PC-9 (cell line): ENCODE results near the gene CACNA1E. TPM values are rescaled to one million over a fixed set of nuclear protein-coding genes. Genes with fewer than 3 reads are reported as not detected.

Experiments used
- BruUV-seq: library from RNA; stranded (reverse); fragments of 400-500 nt; replicated peaks from 2 replicates; lab custom pipeline; 2021; lab: Mats Ljungman, UMichigan
- CTCF ChIA-PET: fragments of 300-600 bp; sonication (Branson Sonifier 250); formaldehyde crosslinking; loops from one replicate; lab custom pipeline; 2022; ENCODE audit warnings: antibody characterized with exemption; lab: Charles Lee
- POLR2A ChIA-PET: fragments of 300-600 bp; sonication (Branson Sonifier 250); formaldehyde crosslinking; loops from one replicate; lab custom pipeline; 2022; ENCODE audit warnings: antibody characterized with exemption; ENCODE audit not compliant: unreplicated experiment; lab: Charles Lee
- DNase-seq, 2 experiments: peaks; one replicate each; pipeline versions ENCODE4 v3.0.0 to v3.0.0-alpha.2; 2015 to 2022; ENCODE audit warnings: mixed read lengths in 1 of 2
- H2AFZ ChIP-seq: fragments of 200-600 bp; sonication (generic); 2 replicates; pipeline ENCODE4 v1.8.1; 2017; ENCODE audit warnings: antibody characterized with exemption
- H3F3A ChIP-seq: fragments of 200-600 bp; sonication (generic); 2 replicates; pipeline ENCODE4 v1.8.1; 2017; ENCODE audit warnings: antibody characterized with exemption, mild to moderate bottlenecking, low read depth; ENCODE audit not compliant: insufficient read depth
- H3K27ac ChIP-seq: fragments of 200-600 bp; sonication (generic); 2 replicates; pipeline ENCODE4 v1.6.1; 2016; ENCODE audit warnings: mixed run types
- H3K27me3 ChIP-seq: fragments of 200-600 bp; sonication (generic); 2 replicates; pipeline ENCODE4 v1.6.1; 2016; ENCODE audit warnings: low read depth, mixed run types; ENCODE audit not compliant: insufficient read depth
- H3K36me3 ChIP-seq: fragments of 200-600 bp; sonication (generic); 2 replicates; pipeline ENCODE4 v1.6.1; 2016; ENCODE audit warnings: low read depth, mixed run types
- H3K4me1 ChIP-seq: fragments of 200-600 bp; sonication (generic); replicated peaks from 2 replicates; pipeline ENCODE4 v1.6.1; 2016; ENCODE audit warnings: mixed run types; ENCODE audit not compliant: insufficient read depth
- H3K4me2 ChIP-seq: fragments of 200-600 bp; sonication (generic); 2 replicates; pipeline ENCODE4 v1.6.1; 2017; ENCODE audit warnings: mixed run types
- H3K4me3 ChIP-seq: fragments of 200-600 bp; sonication (generic); 2 replicates; pipeline ENCODE4 v1.6.1; 2016; ENCODE audit warnings: mixed run types
- H3K79me2 ChIP-seq: fragments of 200-600 bp; sonication (generic); 2 replicates; pipeline ENCODE4 v1.6.1; 2017; ENCODE audit warnings: low read depth, mixed run types
- H3K9me2 ChIP-seq: fragments of 200-600 bp; sonication (generic); 2 replicates; pipeline ENCODE4 v1.8.1; 2017; ENCODE audit warnings: mild to moderate bottlenecking; ENCODE audit not compliant: insufficient read depth
- H3K9me3 ChIP-seq: fragments of 200-600 bp; sonication (generic); 2 replicates; pipeline ENCODE4 v1.8.1; 2016; ENCODE audit warnings: low read depth; ENCODE audit not compliant: insufficient read depth
- H4K20me1 ChIP-seq: fragments of 200-600 bp; sonication (generic); 2 replicates; pipeline ENCODE4 v1.8.1; 2017; ENCODE audit not compliant: insufficient read depth
- EZH2 ChIP-seq: fragments of 200-600 bp; sonication (generic); IDR thresholded peaks from 2 replicates; pipeline ENCODE4 v1.8.0; 2017; ENCODE audit warnings: antibody characterized with exemption, low read depth
- intact Hi-C: fragments of 100-400 bp; cut with micrococcal nuclease; formaldehyde crosslinking; loops from one replicate; pipeline ENCODE4 v1.10.0; 2022; ENCODE audit not compliant: unreplicated experiment
- total RNA-seq: library from RNA; stranded (reverse); gene quantifications from 2 replicates; pipeline ENCODE4 v1.2.3, GENCODE V29; 2021
- TF ChIP-seq, protein P1 (sequence below): fragments of 200-600 bp; sonication (generic); conservative IDR thresholded peaks from 2 replicates; pipeline ENCODE4 v1.6.1; 2017; ENCODE audit warnings: mixed run types, antibody characterized with exemption, mild to moderate bottlenecking, moderate library complexity

CACNA1E gene
- total RNA-seq, 1 experiment from 2014 or later: not detected

DNA sequence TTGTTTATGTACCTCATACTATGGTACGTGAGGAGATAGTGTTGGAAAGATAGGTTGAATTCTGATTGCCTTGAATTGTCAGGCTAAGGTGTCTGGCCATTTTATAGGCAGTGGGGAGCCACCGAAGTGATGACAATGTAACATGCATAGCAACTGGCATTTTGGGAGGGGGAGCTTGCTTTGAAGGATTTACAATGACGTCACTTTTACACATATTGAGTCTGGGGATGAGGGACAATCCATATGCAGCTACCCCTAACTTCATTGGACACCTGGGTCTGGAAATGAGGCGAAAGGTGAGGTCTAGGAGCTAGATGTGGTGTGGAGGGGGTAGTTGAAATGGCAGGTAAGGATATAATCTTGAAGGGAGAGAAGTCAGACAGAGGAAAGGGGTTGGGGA lies 7.7 kb upstream of the CACNA1E start:
- Histone ChIP-seq H4K20me1 (no peaks in the 10 kb centered on the region), H3K4me3 (no peak overlapping the region), H3K4me2 (no peak overlapping the region), H2AFZ (no peak overlapping the region), H3K4me1 (no peaks in the 10 kb centered on the region), H3F3A (no peaks in the 10 kb centered on the region), H3K36me3 (no peaks in the 10 kb centered on the region), H3K27ac (no peak overlapping the region), H3K27me3 (peaks cover 13% of the 10 kb centered on the region), H3K9me3 (no peaks in the 10 kb centered on the region), H3K79me2 (no peaks in the 10 kb centered on the region), H3K9me2 (no peaks in the 10 kb centered on the region)
- no peak for DNase-seq
- TF ChIP-seq, protein P1, sequence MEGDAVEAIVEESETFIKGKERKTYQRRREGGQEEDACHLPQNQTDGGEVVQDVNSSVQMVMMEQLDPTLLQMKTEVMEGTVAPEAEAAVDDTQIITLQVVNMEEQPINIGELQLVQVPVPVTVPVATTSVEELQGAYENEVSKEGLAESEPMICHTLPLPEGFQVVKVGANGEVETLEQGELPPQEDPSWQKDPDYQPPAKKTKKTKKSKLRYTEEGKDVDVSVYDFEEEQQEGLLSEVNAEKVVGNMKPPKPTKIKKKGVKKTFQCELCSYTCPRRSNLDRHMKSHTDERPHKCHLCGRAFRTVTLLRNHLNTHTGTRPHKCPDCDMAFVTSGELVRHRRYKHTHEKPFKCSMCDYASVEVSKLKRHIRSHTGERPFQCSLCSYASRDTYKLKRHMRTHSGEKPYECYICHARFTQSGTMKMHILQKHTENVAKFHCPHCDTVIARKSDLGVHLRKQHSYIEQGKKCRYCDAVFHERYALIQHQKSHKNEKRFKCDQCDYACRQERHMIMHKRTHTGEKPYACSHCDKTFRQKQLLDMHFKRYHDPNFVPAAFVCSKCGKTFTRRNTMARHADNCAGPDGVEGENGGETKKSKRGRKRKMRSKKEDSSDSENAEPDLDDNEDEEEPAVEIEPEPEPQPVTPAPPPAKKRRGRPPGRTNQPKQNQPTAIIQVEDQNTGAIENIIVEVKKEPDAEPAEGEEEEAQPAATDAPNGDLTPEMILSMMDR: no peak
- no peak for TF ChIP-seq EZH2
- intact Hi-C loops: loop anchor here (5.0 kb wide), 1 partner anchor 1307 kb away; no protein-coding TSS in a partner anchor
- POLR2A ChIA-PET: no interaction called here
- CTCF ChIA-PET: no interaction called here
- no TSS peak for BruUV-seq

DNA sequence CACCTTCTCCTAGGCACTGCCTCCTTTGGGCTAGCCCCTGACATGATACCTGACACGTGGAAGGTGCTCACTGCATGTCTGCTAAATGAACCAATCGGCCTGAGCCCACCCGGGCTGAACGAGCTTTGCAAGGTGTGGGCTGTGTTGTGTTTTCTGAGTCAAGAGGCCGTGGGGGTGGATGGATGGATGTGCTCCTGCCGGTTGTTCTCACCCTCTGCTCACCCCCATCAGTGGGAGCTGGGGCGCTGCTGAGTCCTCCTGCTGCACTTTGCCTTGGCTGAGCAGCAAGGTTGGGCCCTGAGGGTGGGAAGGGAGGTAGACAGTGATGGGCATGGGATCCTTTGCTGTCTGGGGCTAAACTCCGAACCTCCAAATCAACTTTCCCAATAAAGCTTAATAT lies 6.7 kb upstream of the CACNA1E start:
- no peaks in the 10 kb centered on the region for H3K79me2 ChIP-seq
- H2AFZ ChIP-seq: no peak overlapping the region
- H4K20me1 ChIP-seq: no peaks in the 10 kb centered on the region
- intact Hi-C loops: loop anchor here (5.0 kb wide), 1 partner anchor 1306 kb away; no protein-coding TSS in a partner anchor
- TF ChIP-seq EZH2: no peak
- TF ChIP-seq, protein P1: no peak
- no peak overlapping the region for H3K27ac ChIP-seq
- ChIA-PET POLR2A (no interaction called here), CTCF (no interaction called here)
- no peak overlapping the region for H3K4me3 ChIP-seq
- H3K9me3 ChIP-seq: no peaks in the 10 kb centered on the region
- H3K27me3 ChIP-seq: peaks cover 21% of the 10 kb centered on the region
- DNase-seq: no peak
- no peaks in the 10 kb centered on the region for H3K36me3 ChIP-seq
- H3F3A ChIP-seq: no peaks in the 10 kb centered on the region
- H3K9me2 ChIP-seq: no peaks in the 10 kb centered on the region
- H3K4me2 ChIP-seq: no peak overlapping the region
- BruUV-seq: no TSS peak
- H3K4me1 ChIP-seq: no peaks in the 10 kb centered on the region

DNA sequence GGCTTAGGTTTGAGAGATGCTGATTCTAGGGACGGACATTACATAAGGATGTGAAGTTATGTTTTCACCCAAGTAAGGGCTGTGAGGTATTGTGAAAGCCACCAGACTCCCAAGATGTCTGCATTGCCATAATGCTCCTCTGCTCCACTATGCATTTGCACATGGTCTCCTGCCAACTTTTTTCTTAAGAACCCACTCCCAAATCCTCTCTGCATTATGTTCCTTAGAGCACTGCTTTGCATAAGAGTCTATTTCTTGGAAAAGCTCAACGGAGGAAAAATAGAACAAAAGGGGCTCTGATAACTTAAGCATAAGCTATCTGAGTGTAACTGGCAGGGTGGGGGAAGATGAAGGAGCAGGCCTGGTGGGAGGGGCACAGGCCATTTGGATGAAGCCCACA lies 5.0 kb upstream of the CACNA1E start:
- no peak for DNase-seq
- no peak overlapping the region for H3K4me3 ChIP-seq
- peaks cover 30% of the 10 kb centered on the region for H3K27me3 ChIP-seq
- BruUV-seq: no TSS peak
- no peaks in the 10 kb centered on the region for H3F3A ChIP-seq
- no peaks in the 10 kb centered on the region for H3K79me2 ChIP-seq
- CTCF ChIA-PET: interaction anchor here (1.2 kb wide), 1 partner anchor 603 kb away, joined by 5 read pairs; no protein-coding TSS in a partner anchor
- no peaks in the 10 kb centered on the region for H3K4me1 ChIP-seq
- H3K27ac ChIP-seq: no peak overlapping the region
- H3K36me3 ChIP-seq: no peaks in the 10 kb centered on the region
- no peaks in the 10 kb centered on the region for H3K9me3 ChIP-seq
- H3K9me2 ChIP-seq: no peaks in the 10 kb centered on the region
- intact Hi-C loops: loop anchor here (5.0 kb wide), 1 partner anchor 1304 kb away; no protein-coding TSS in a partner anchor
- no peak overlapping the region for H2AFZ ChIP-seq
- POLR2A ChIA-PET: no interaction called here
- H4K20me1 ChIP-seq: no peaks in the 10 kb centered on the region
- H3K4me2 ChIP-seq: no peak overlapping the region
- TF ChIP-seq, protein P1: no peak
- no peak for TF ChIP-seq EZH2
